ENCODE data around the gene CYP4B1. TPM values are rescaled to one million over a fixed set of nuclear protein-coding genes. Genes with fewer than 3 reads are reported as not detected.
"Not testable (repeated sequence)": the region's sequence is repeated elsewhere in the genome, so short reads cannot be mapped to it uniquely, and the experiment has no call there.

Gene CYP4B1
- total RNA-seq, 4 donors from 2014 or later: 7.4 to 48.0 (median 42.4) TPM

- Histone ChIP-seq H3K4me1 (no peaks in the 10 kb centered on the region), H3K27me3 (no peaks in the 10 kb centered on the region), H3K27ac (no peak overlapping the region), H3K9me3 (peaks cover 0 to 30% (median 5%) of the 10 kb centered on the region in 4 donors), H3K36me3 (no peaks in the 10 kb centered on the region), H3K4me3 (no peak overlapping the region)
- TF ChIP-seq POLR2A (IDR thresholded peaks at IDR 0.05): no peak
- TF ChIP-seq, protein P1, sequence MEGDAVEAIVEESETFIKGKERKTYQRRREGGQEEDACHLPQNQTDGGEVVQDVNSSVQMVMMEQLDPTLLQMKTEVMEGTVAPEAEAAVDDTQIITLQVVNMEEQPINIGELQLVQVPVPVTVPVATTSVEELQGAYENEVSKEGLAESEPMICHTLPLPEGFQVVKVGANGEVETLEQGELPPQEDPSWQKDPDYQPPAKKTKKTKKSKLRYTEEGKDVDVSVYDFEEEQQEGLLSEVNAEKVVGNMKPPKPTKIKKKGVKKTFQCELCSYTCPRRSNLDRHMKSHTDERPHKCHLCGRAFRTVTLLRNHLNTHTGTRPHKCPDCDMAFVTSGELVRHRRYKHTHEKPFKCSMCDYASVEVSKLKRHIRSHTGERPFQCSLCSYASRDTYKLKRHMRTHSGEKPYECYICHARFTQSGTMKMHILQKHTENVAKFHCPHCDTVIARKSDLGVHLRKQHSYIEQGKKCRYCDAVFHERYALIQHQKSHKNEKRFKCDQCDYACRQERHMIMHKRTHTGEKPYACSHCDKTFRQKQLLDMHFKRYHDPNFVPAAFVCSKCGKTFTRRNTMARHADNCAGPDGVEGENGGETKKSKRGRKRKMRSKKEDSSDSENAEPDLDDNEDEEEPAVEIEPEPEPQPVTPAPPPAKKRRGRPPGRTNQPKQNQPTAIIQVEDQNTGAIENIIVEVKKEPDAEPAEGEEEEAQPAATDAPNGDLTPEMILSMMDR (IDR thresholded peaks at IDR 0.05): no peak
- no peak for DNase-seq
These were observed 31.1 kb upstream of the CYP4B1 start for GRCh38 chr1:46767649-46768282.

GRCh38 chr1:46768445-46768844 is 30.4 kb upstream of the CYP4B1 start:
- Histone ChIP-seq H3K36me3 (no peaks in the 10 kb centered on the region), H3K27ac (no peak overlapping the region), H3K9me3 (peaks cover 0 to 30% (median 5%) of the 10 kb centered on the region in 4 donors), H3K4me1 (no peaks in the 10 kb centered on the region), H3K27me3 (no peaks in the 10 kb centered on the region), H3K4me3 (no peak overlapping the region)
- no peak for TF ChIP-seq POLR2A (IDR thresholded peaks at IDR 0.05)
- TF ChIP-seq, protein P1 (IDR thresholded peaks at IDR 0.05): no peak
- DNase-seq: no peak

DNA sequence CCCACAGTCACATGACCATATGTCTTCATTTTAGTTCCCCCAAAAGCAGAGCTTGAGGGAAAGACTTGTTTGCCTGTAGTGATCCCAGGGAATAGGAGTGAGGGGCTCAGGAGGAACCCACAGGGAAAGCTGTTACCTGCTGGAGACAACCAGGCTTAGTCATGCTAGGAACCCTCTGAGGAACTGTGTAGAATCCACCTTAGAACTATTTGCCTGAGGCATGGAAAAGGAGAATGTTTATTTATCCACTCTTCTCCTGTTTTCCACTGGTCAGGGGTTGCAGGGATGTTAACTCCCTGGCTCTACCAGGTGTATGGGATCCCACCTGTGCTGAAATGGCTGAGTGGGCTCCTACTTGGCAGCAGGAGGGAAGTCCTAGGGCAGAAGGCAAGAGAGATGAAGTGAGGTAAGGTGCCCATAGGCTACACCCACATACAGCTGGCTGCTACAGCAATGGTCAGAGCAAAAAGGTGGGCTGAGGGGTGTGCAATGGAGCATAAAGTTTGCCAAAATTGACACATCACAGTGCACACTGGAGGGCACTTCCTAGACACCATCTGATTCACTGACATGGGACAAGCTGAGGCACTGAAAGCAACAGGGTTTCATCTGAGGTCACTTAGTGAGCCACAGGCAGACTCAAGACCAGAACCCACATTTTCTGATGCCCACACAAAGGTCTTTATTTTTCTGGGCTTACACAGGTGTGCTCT is 29.7 kb upstream of the CYP4B1 start:
- Histone ChIP-seq H3K4me1 (no peaks in the 10 kb centered on the region), H3K9me3 (peaks cover 0 to 30% (median 5%) of the 10 kb centered on the region in 4 donors), H3K36me3 (no peaks in the 10 kb centered on the region), H3K27me3 (no peaks in the 10 kb centered on the region), H3K27ac (no peak overlapping the region), H3K4me3 (no peak overlapping the region)
- DNase-seq: no peak
- TF ChIP-seq POLR2A (IDR thresholded peaks at IDR 0.05): no peak

DNA sequence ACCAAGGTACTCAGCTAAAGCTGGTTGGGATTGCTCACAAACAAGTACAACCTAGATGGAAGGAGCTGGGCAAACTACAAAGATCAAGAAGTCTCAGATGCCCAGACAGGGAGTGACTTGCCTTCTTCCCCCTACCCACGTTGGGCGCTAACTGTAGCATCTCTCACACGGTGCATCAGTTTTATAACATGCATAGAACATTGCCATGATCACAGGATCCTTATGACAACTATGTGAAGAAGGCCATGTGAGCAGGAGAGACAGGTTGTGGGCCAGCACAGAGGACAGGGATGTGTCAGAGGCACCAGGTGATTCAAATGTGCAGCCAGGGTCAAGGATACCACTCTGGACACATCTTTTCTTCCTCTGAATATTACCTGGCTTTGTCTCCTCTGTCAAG is 28.3 kb upstream of the CYP4B1 start:
- no peaks in the 10 kb centered on the region for H3K27me3 ChIP-seq
- peaks cover 0 to 30% (median 5%) of the 10 kb centered on the region in 4 donors for H3K9me3 ChIP-seq
- H3K4me3 ChIP-seq: no peak overlapping the region
- TF ChIP-seq, protein P1 (IDR thresholded peaks at IDR 0.05): no peak
- no peak for TF ChIP-seq POLR2A (IDR thresholded peaks at IDR 0.05)
- no peaks in the 10 kb centered on the region for H3K36me3 ChIP-seq
- H3K27ac ChIP-seq: no peak overlapping the region
- no peak for DNase-seq
- H3K4me1 ChIP-seq: no peaks in the 10 kb centered on the region

- Histone ChIP-seq H3K4me1 (no peaks in the 10 kb centered on the region), H3K27me3 (no peaks in the 10 kb centered on the region), H3K36me3 (no peaks in the 10 kb centered on the region), H3K27ac (no peak overlapping the region), H3K9me3 (peaks cover 0 to 30% (median 5%) of the 10 kb centered on the region in 4 donors), H3K4me3 (no peak overlapping the region)
- TF ChIP-seq POLR2A (IDR thresholded peaks at IDR 0.05): no peak
- TF ChIP-seq, protein P1 (IDR thresholded peaks at IDR 0.05): no peak
- no peak for DNase-seq
These were observed 26.3 kb upstream of the CYP4B1 start for GRCh38 chr1:46772571-46772970.

GRCh38 chr1:46774297-46774696 is 24.5 kb upstream of the CYP4B1 start:
- no peaks in the 10 kb centered on the region for H3K36me3 ChIP-seq
- no peak overlapping the region for H3K4me3 ChIP-seq
- H3K4me1 ChIP-seq: no peaks in the 10 kb centered on the region
- H3K27ac ChIP-seq: no peak overlapping the region
- no peak for TF ChIP-seq POLR2A (IDR thresholded peaks at IDR 0.05)
- TF ChIP-seq, protein P1 (IDR thresholded peaks at IDR 0.05): no peak
- H3K9me3 ChIP-seq: peaks cover 0 to 28% (median 5%) of the 10 kb centered on the region in 4 donors
- no peaks in the 10 kb centered on the region for H3K27me3 ChIP-seq
- no peak for DNase-seq

DNA sequence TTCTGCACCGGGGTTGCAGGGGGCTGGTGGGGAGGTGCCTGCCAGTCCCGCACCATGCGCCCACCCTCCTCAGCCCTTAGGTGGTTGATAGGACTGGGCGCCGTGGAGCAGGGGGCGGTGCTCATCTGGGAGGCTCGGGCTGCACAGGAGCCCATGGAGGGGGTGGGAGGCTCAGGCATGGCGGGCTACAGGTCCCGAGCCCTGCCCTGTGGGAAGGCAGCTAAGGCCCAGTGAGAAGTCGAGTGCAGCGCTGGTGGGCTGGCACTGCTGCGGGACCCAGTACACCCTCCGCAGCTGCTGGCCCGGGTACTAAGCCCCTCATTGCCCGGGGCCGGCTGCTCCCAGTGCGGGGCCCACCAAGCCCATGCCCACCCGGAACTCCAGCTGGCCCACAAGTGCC is 20.4 kb upstream of the CYP4B1 start:
- not testable (repeated sequence) for H3K9me3 ChIP-seq, H3K4me3 ChIP-seq, H3K4me1 ChIP-seq, H3K27me3 ChIP-seq, H3K27ac ChIP-seq, DNase-seq, H3K36me3 ChIP-seq

Measured in Peyer's patch (tissue), 4 donors.